ENCODE data around the gene CNOT6.
"Not testable (repeated sequence)": the region's sequence is repeated elsewhere in the genome, so short reads cannot be mapped to it uniquely, and the experiment has no call there.

The CNOT6 gene

GRCh38 chr5:180494060-180494509, at the start of gene CNOT6:
Gene CNOT6, plus strand, starts transcription at chr5:180494379. Its CDS starts 34,898 bp downstream, at chr5:180529277.
- DNase-seq (ENCODE audit: low read depth) = peak; percentile 89

GRCh38 chr5:180454752-180455151, 39.4 kb upstream of the CNOT6 start:
- DNase-seq (ENCODE audit: low read depth) = no peak

- no peak for DNase-seq (ENCODE audit: low read depth)
These were observed 38.3 kb upstream of the CNOT6 start for GRCh38 chr5:180455872-180456271.

DNA sequence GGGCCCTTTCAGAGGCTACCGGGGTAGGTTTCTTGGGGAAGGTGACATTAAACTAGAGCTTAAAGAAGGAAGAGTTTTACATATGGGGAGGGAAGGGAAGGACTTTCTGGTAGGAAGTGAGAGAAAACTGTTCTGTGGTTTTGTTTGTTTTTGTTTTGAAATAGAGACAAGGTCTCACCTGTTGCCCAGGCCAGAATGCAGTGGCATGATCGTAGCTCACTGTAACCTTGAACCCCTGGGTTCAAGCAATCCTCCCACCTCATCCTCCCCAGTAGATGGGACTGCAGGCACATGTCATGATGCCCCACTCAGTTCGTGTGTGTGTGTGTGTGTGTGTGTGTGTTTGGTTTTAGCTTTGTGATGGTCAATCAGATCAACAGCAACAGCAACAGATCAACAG, 37.4 kb upstream of the CNOT6 start:
- DNase-seq (ENCODE audit: low read depth) = no peak

GRCh38 chr5:180458852-180459673, 35.1 kb upstream of the CNOT6 start:
- not testable (repeated sequence) for DNase-seq (ENCODE audit: low read depth)

GRCh38 chr5:180459674-180460142, 34.5 kb upstream of the CNOT6 start:
- not testable (repeated sequence) for DNase-seq (ENCODE audit: low read depth)

GRCh38 chr5:180460834-180461233, 33.3 kb upstream of the CNOT6 start:
- DNase-seq (ENCODE audit: low read depth) = no peak

DNA sequence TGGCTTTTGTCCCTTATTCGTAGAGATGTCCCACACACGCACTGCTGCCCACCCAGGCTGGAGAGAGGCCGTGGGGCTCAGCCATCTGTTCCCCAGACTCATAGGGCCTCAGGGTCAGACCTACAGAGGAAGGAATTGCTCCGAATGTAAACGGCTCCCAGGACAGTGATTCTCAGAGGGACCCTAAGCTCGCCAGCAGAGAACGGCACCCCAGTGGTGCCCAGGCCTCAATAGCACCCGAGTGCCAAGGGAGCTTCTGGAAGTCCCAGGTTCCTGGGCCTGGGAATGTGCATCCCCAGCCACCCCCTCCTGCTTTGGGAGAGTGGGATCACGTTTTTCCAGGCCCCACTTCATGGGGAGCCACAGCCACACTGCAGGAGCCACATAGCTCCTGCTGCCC, 32.9 kb upstream of the CNOT6 start:
- no peak for DNase-seq (ENCODE audit: low read depth)

DNA sequence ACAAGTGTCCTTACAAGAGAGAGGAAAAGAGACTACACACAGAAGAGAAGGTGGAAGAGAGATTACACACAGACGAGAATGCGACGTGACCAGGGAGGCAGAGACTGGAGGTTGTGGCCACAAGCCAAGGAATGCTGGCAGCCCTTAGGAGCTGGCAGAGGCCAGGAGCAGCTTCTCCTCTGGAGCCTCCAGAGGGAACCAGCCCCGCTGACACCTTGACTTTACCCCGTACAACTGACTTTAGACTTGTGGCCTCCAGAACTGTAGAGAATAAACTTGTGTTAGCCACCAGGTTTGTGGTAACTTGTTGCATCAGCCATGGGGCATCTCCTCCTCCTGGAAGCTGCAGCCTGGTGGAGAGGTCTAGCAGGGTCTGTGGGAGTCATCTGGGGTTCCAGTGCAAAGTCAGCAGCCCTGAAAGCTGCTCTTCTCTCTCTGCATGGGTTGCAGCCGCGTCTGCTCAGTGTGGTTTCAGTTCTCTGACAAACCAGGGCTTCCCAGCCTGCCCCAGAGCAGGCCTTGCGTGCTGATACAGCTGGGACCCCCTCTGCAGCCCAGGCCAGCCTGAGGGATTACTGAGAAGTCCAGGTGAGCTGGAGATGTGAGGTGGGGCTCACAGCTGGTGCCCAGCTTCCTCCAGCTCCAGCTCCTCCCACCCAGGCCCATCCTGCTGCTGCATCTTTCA, 30.8 kb upstream of the CNOT6 start:
- no peak for DNase-seq (ENCODE audit: low read depth)

DNA sequence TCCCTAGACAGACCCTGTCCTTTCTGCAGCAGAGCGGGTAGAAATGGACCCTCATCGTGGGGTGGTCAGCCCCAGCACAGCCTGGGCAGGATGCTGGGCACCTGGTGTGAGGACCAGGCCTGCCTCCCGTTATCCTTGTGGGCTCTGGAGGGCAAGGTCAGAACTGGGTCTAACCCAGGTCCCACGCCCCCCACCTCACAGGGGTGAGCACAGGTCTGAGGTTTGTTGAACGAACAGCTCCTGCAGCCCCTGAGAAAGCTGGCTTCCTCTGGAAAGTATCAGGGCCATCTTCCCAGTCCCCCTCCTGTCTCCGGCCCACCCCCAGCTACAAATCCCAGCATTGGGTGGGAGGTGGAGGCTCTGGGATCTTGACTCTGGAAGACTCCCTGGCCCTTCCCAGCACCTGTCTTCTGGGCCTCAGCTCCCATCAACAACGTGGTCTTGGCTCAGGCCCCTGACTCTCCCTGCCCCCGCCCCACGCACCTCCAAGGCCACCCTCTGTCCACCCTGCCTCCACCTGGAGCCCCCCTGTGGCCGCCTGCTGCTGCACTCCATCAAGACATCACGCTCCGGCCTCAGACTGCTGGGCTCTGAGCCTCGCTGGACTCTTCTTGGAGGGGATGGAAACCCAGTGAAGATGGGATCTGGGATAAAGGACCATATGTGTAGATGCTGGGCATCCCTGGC, 30.1 kb upstream of the CNOT6 start:
- DNase-seq (ENCODE audit: low read depth) = no peak

- DNase-seq (ENCODE audit: low read depth) = no peak
These were observed 29.6 kb upstream of the CNOT6 start for GRCh38 chr5:180464603-180464970.

- DNase-seq (ENCODE audit: low read depth) = not testable (repeated sequence)
These were observed 29.1 kb upstream of the CNOT6 start for GRCh38 chr5:180465052-180465451.

DNA sequence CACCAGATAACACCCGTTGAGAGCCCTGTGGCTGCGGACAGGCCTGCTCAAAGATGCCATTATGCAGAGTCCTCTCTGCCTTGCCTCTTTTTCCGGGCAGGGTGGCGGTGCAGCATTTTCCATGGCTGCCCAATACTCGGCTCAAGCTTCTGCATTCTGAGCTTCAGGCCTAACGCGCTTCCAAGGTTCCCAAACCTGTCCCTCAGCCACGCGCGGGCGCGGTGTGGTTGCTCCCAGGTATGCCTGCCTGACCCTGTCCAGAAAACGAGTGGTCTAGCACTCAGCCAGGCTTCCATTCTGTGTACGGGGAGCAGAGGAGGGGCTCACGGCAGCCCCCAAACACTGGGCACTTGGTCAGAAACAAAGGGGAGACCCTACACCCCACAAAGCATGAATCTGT, 27.9 kb upstream of the CNOT6 start:
- DNase-seq (ENCODE audit: low read depth) = no peak

DNA sequence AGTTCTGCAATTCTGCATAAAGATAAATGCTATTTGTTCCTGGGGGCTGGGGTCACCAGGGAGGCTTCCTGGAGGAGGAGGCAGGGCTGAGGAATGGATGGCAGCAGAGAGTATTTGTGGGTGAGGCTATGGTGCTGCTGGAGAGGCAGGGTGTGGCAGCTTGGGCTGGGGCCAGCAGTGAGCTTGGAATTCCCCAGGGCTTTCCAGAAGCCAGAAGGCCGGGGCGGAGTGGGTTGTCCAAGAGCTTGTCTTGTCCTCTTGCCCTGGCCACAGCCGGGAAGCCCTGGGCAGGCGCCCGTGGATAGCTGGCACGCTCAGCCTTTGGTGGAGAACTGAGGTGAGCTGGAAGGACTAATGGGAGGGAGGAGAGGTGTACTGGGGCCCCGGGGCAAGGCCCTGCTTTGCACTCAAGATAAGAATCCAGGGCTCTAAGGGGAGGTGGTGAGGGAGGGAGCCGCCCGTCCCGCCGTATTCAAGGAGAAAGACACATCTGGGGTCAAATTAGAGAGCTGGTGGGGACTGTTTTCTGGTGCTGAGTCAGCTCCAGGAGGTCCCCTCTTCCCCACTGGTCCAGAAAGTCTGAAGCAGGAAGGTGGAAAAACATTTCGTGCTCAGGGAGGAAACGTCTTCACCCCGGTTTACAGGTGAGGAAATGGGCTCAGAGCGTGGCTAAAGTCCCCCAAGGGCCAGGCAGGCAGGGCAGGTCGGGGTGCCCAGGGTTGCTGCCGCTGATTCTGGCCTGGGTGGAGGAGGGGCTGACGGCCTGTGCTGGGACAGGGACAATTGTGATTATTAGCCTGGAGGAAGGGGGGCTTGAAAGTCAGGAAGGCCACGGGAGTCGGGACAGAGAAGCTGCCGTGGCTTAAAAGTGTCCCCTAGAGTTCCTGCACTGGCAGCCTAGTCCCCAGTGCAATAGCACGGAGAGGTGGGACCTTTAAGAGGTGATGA, 26.9 kb upstream of the CNOT6 start:
- peak; percentile 16 for DNase-seq (ENCODE audit: low read depth)

DNA sequence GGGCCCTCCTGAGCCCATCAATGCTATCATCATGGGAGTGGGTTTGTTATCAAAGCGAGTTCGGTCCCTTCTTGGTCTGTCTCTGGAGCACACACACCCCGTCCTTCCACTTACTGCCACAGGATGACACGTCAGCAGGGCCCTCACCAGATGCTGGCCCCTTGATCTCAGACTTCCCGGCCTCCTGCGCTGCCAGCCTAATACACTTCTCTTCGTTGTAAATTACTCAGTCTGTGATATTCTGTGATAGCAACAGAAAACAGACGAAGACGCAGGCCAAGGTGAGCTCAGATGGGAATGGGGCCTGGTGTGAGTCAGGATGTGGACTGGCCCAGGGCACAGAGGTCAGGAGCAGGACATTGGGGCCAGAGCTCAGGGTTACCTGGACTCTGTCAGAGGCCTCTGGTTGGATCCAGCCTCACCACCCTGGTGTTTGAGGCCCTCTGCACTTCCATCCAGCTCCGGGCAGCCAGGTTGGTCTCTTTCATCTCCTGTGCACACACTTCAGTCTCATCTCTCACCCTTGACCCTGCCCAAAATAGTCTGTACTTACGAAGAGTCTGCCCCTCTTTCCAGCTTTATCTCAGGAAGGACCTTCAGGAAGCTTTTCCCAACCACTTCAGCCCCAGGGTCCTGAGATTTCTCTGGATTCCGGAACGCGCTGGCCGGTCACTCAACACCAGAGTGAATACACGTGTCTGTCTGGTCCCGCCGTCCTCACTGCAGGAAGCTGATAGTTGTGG, 26.0 kb upstream of the CNOT6 start:
- DNase-seq (ENCODE audit: low read depth) = no peak

- no peak for DNase-seq (ENCODE audit: low read depth)
These were observed 25.2 kb upstream of the CNOT6 start for GRCh38 chr5:180468732-180469585.

DNA sequence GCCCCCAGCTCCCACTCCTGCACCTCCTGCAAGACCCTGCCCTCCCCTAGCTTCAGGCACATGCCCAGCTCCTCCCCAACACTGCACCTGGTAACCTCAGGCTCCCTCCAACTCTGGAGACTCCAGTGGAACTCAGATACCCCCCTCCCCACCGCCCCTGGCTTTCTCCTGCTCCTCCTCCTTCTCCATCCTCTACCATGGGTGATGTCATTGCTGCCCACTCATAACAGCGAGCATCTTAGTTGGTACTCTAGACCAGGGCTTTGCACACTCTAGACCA, 24.7 kb upstream of the CNOT6 start:
- DNase-seq (ENCODE audit: low read depth) = no peak

GRCh38 chr5:180469866-180470265, 24.3 kb upstream of the CNOT6 start:
- DNase-seq (ENCODE audit: low read depth) = no peak

GRCh38 chr5:180470361-180470760, 23.8 kb upstream of the CNOT6 start:
- no peak for DNase-seq (ENCODE audit: low read depth)

DNA sequence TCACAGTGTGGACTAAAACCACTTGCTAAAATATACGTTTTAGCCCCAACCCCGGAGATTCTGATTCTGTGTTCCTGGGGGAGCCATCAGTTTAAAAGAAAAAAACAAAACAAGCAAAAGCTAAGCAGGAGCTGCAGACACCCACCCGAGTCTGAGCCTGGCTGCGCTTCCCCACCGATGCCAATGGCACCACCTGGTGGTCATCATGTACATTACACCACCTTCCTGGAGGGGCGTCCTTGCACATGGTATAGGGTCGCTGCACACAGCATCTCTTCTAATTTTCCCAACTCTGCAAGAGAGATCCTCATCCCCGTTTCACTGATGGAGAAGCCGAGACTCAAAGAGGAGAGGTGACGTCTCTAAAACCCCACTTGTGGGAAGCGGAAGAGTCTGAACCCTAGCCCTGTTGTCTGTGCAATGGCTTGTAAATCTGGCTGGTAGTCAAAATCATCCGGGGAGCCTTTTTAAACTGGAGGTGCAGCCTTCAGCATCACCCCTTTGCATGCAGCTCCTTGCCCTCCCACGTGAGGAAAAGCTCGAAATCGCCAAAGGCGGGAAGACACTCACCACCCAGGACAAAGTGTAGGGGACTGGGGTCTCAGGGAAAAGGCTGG, 23.1 kb upstream of the CNOT6 start:
- DNase-seq (ENCODE audit: low read depth) = peak; percentile 14
